ENCODE measurements around the gene CHTOP.

Gene CHTOP

DNA sequence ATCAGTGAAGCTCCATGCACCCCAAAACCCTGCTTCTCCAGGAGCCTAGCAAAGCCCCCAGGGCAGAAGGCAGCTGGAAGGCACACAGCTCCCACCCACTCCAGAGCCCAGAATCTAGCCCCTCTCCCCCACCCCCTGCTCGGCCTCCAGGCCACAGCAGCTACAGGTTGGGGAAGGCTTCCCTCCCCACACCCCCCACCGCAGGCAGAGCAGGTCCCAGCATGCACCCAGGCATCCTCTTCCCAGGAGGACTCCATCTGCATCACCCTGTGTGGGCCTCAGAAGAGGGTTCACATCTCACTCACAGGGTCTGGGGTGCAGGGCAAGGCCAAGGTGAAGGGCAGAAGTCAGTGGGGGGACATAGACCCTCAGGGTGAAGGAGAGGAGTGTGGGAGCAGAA is 18.5 kb upstream of the CHTOP start:
- Histone ChIP-seq H2BK15ac (ENCODE audit: low read depth, poor library complexity, severe bottlenecking) (no peak overlapping the region), H3K23ac (ENCODE audit: low read length in 2 of 2) (no peak overlapping the region), H4K8ac (ENCODE audit: low read length) (peak overlapping the region; percentile 12), H3K4me3 (ENCODE audit: insufficient read depth in 1 of 2, low read depth in 1 of 2, low read length in 2 of 2) (no peak overlapping the region), H3K9me3 (ENCODE audit: control insufficient read depth, low read length) (peaks cover 5% of the 10 kb centered on the region), H3K9ac (ENCODE audit: low read length) (no peak overlapping the region), H3K4me1 (ENCODE audit: control insufficient read depth, insufficient read depth, low read depth, low read length) (peaks cover 28% of the 10 kb centered on the region), H3K79me1 (replicated peaks; ENCODE audit: low read length, poor library complexity, severe bottlenecking) (no peaks in the 10 kb centered on the region), H2AK5ac (ENCODE audit: low read length, severe bottlenecking) (peak overlapping the region; percentile 56), H3K27me3 (ENCODE audit: control insufficient read depth in 1 of 2, insufficient read depth in 1 of 2, low read length in 2 of 2) (no peaks in the 10 kb centered on the region), H3K36me3 (ENCODE audit: control insufficient read depth in 1 of 2, insufficient read depth in 2 of 2, low read depth in 1 of 2, low read length in 2 of 2) (peaks cover 19 to 26% of the 10 kb centered on the region in 2 experiments), H3K14ac (ENCODE audit: low read length in 2 of 2) (no peak overlapping the region), H3K18ac (ENCODE audit: low read depth in 1 of 2, low read length in 2 of 2) (no peak overlapping the region), H3K4me2 (ENCODE audit: low read length, poor library complexity, severe bottlenecking) (no peak overlapping the region), H4K91ac (ENCODE audit: low read length) (peak overlapping the region; percentile 18), H2BK120ac (ENCODE audit: low read depth, low read length) (no peak overlapping the region), H2BK5ac (ENCODE audit: low read depth, low read length, poor library complexity, severe bottlenecking) (no peak overlapping the region), H2BK12ac (ENCODE audit: low read length in 2 of 2) (peak overlapping the region; percentile 12 to 49), H3K4ac (ENCODE audit: low read depth in 1 of 2, low read length in 2 of 2) (no peak overlapping the region), H3K27ac (ENCODE audit: low read length, poor library complexity, severe bottlenecking) (no peak overlapping the region), H2AFZ (ENCODE audit: low read depth, low read length) (no peak overlapping the region)
- DNase-seq, result no peak
- 90% methylated on average over 1 of the region's 2 CpGs for whole genome bisulfite sequencing

DNA sequence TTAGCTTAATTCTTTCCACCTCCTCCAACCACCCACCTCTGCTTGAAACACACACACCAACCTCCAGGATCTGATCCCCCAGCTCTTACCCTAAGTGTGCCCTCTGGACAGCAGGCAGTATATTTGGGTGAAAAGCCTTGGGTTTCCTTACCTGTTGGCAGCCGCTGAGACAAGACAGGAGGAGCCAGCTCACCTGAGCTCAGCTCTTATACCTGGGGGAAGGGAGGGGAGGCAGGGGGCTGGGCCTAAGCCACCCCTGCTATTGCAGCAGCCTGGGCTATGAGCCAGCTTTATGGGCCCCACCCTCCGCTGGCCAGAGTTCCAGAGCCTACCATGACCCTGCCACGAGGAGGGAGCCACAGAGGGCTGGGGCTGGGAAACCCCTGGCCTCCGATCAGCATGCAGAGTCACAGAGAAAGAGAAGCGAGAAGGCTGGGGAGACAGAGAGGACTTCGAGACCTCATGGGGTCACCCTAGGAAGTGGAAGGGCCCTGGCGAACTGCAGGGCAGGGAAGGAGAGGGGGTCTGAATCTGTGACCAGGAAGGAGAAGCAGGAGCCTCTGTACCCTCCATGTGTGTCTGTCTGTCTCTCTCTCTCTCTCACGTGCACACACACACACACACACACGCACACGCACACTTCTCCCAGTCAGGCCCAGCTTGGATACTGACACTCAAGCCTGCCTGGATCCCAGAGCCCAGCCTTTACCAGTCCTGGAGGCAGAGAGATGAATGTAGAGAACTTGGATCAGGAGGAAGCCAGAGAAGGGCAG is 17.5 kb upstream of the CHTOP start, which contains the start of gene S100A14:
TSS of gene S100A14 (minus strand) at position 182 of the 773 bp plus-strand sequence. CDS start 467 bp downstream, outside the sequence.
- H3K23ac ChIP-seq (ENCODE audit: low read length in 2 of 2), result no peak within 1 kb of the TSS
- peak within 1 kb of the TSS; percentile 77 for H2AK5ac ChIP-seq (ENCODE audit: low read length, severe bottlenecking)
- peak within 1 kb of the TSS; percentile 15 to 65 for H3K4ac ChIP-seq (ENCODE audit: low read depth in 1 of 2, low read length in 2 of 2)
- H2BK5ac ChIP-seq (ENCODE audit: low read depth, low read length, poor library complexity, severe bottlenecking), result no peak within 1 kb of the TSS
- no peaks in the 10 kb centered on the region for H3K79me1 ChIP-seq (replicated peaks; ENCODE audit: low read length, poor library complexity, severe bottlenecking)
- DNase-seq, result no peak
- no peak within 1 kb of the TSS for H2BK120ac ChIP-seq (ENCODE audit: low read depth, low read length)
- peak within 1 kb of the TSS; percentile 46 for H3K9ac ChIP-seq (ENCODE audit: low read length)
- H3K9me3 ChIP-seq (ENCODE audit: control insufficient read depth, low read length), result peaks cover 5% of the 10 kb centered on the region
- H2BK15ac ChIP-seq (ENCODE audit: low read depth, poor library complexity, severe bottlenecking), result peak within 1 kb of the TSS; percentile 39
- H3K27ac ChIP-seq (ENCODE audit: low read length, poor library complexity, severe bottlenecking), result no peak within 1 kb of the TSS
- H4K91ac ChIP-seq (ENCODE audit: low read length), result peak within 1 kb of the TSS; percentile 63
- no peak within 1 kb of the TSS for H2AFZ ChIP-seq (ENCODE audit: low read depth, low read length)
- 81% methylated on average over 4 of the region's 10 CpGs for WGBS
- peak within 1 kb of the TSS; percentile 16 to 71 for H3K18ac ChIP-seq (ENCODE audit: low read depth in 1 of 2, low read length in 2 of 2)
- H3K27me3 ChIP-seq (ENCODE audit: control insufficient read depth in 1 of 2, insufficient read depth in 1 of 2, low read length in 2 of 2), result no peaks in the 10 kb centered on the region
- peak within 1 kb of the TSS; percentile 49 to 50 for H2BK12ac ChIP-seq (ENCODE audit: low read length in 2 of 2)
- peaks cover 20% of the 10 kb centered on the region for H3K4me1 ChIP-seq (ENCODE audit: control insufficient read depth, insufficient read depth, low read depth, low read length)
- H4K8ac ChIP-seq (ENCODE audit: low read length), result peak within 1 kb of the TSS; percentile 50
- no peak within 1 kb of the TSS for H3K4me3 ChIP-seq (ENCODE audit: insufficient read depth in 1 of 2, low read depth in 1 of 2, low read length in 2 of 2)
- H3K4me2 ChIP-seq (ENCODE audit: low read length, poor library complexity, severe bottlenecking), result no peak within 1 kb of the TSS
- peaks cover 19 to 34% of the 10 kb centered on the region in 2 experiments for H3K36me3 ChIP-seq (ENCODE audit: control insufficient read depth in 1 of 2, insufficient read depth in 2 of 2, low read depth in 1 of 2, low read length in 2 of 2)
- H3K14ac ChIP-seq (ENCODE audit: low read length in 2 of 2), result peak within 1 kb of the TSS in 1 of 2 experiments; percentile 69

DNA sequence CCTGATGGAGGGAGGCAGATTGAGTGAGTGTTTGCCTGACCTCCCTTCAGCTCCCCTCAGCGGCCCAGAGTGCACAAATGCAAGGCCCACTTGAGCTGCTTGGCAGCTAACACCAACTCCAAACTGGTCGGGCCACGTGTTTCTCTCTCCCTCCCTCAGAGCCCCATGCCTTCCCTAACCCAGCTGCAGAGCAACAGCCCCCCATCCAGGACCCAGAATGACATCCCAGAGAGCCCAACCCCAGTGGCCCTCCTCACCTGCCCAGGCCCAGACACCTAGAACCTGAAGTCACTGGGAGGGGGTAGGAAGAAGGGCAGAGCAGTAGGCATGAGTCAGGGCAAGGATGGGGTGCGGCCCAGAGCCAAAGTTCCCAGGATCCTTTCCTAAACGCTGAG is 17.0 kb upstream of the CHTOP start:
- Histone ChIP-seq H4K8ac (ENCODE audit: low read length) (peak overlapping the region; percentile 50), H3K18ac (ENCODE audit: low read depth in 1 of 2, low read length in 2 of 2) (peak overlapping the region; percentile 16 to 71)
- WGBS, result 88% methylated on average over 5 of the region's 5 CpGs

DNA sequence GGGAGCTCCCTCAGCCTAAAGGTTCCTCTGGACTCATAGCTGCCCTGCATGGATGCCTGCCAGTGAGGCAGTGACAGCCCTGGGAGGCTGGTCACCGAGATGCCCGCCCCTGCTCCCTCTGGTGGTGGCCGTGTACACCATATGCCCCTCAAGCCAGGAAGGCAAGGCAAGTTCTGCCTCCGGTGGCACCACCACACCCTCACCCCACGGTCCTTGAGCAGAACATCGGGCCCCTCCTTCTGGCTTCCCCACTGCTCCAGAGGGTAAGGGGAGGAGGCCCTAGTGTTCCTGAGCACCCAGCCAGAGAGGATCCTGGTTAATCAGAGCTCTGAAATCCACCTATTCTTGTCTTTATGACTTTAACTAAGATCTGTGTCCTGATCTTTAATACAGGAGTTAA is 16.2 kb upstream of the CHTOP start:
- H3K79me1 ChIP-seq (replicated peaks; ENCODE audit: low read length, poor library complexity, severe bottlenecking), result peaks cover 3% of the 10 kb centered on the region
- no peak overlapping the region for H4K91ac ChIP-seq (ENCODE audit: low read length)
- H2BK12ac ChIP-seq (ENCODE audit: low read length in 2 of 2), result no peak overlapping the region
- peak overlapping the region in 1 of 2 experiments; percentile 5 for H3K18ac ChIP-seq (ENCODE audit: low read depth in 1 of 2, low read length in 2 of 2)
- H3K4me3 ChIP-seq (ENCODE audit: insufficient read depth in 1 of 2, low read depth in 1 of 2, low read length in 2 of 2), result no peak overlapping the region
- no peaks in the 10 kb centered on the region for H3K27me3 ChIP-seq (ENCODE audit: control insufficient read depth in 1 of 2, insufficient read depth in 1 of 2, low read length in 2 of 2)
- H2BK5ac ChIP-seq (ENCODE audit: low read depth, low read length, poor library complexity, severe bottlenecking), result no peak overlapping the region
- no peak overlapping the region for H3K27ac ChIP-seq (ENCODE audit: low read length, poor library complexity, severe bottlenecking)
- H2AFZ ChIP-seq (ENCODE audit: low read depth, low read length), result no peak overlapping the region
- no peak overlapping the region for H2BK15ac ChIP-seq (ENCODE audit: low read depth, poor library complexity, severe bottlenecking)
- WGBS, result 13% methylated on average over 6 of the region's 6 CpGs
- H3K9me3 ChIP-seq (ENCODE audit: control insufficient read depth, low read length), result peaks cover 5% of the 10 kb centered on the region
- H2AK5ac ChIP-seq (ENCODE audit: low read length, severe bottlenecking), result no peak overlapping the region
- peaks cover 20% of the 10 kb centered on the region for H3K4me1 ChIP-seq (ENCODE audit: control insufficient read depth, insufficient read depth, low read depth, low read length)
- peak overlapping the region; percentile 11 for H2BK120ac ChIP-seq (ENCODE audit: low read depth, low read length)
- H4K8ac ChIP-seq (ENCODE audit: low read length), result peak overlapping the region; percentile 50
- peak overlapping the region; percentile 47 for H3K9ac ChIP-seq (ENCODE audit: low read length)
- H3K36me3 ChIP-seq (ENCODE audit: control insufficient read depth in 1 of 2, insufficient read depth in 2 of 2, low read depth in 1 of 2, low read length in 2 of 2), result peaks cover 24 to 45% of the 10 kb centered on the region in 2 experiments
- no peak overlapping the region for H3K23ac ChIP-seq (ENCODE audit: low read length in 2 of 2)
- peak; percentile 70 for DNase-seq
- H3K4me2 ChIP-seq (ENCODE audit: low read length, poor library complexity, severe bottlenecking), result no peak overlapping the region
- no peak overlapping the region for H3K14ac ChIP-seq (ENCODE audit: low read length in 2 of 2)
- peak overlapping the region; percentile 15 to 65 for H3K4ac ChIP-seq (ENCODE audit: low read depth in 1 of 2, low read length in 2 of 2)

More for the DNA sequence above, 17.0 kb upstream of the CHTOP start:
- H3K36me3 ChIP-seq (ENCODE audit: control insufficient read depth in 1 of 2, insufficient read depth in 2 of 2, low read depth in 1 of 2, low read length in 2 of 2), result peaks cover 19 to 37% of the 10 kb centered on the region in 2 experiments
- peak overlapping the region; percentile 15 to 65 for H3K4ac ChIP-seq (ENCODE audit: low read depth in 1 of 2, low read length in 2 of 2)
- no peaks in the 10 kb centered on the region for H3K27me3 ChIP-seq (ENCODE audit: control insufficient read depth in 1 of 2, insufficient read depth in 1 of 2, low read length in 2 of 2)
- no peaks in the 10 kb centered on the region for H3K79me1 ChIP-seq (replicated peaks; ENCODE audit: low read length, poor library complexity, severe bottlenecking)
- H2BK15ac ChIP-seq (ENCODE audit: low read depth, poor library complexity, severe bottlenecking), result peak overlapping the region; percentile 39
- peak overlapping the region; percentile 77 for H2AK5ac ChIP-seq (ENCODE audit: low read length, severe bottlenecking)
- no peak overlapping the region for H3K23ac ChIP-seq (ENCODE audit: low read length in 2 of 2)
- H2AFZ ChIP-seq (ENCODE audit: low read depth, low read length), result no peak overlapping the region
- H3K4me3 ChIP-seq (ENCODE audit: insufficient read depth in 1 of 2, low read depth in 1 of 2, low read length in 2 of 2), result no peak overlapping the region
- DNase-seq, result no peak
- H3K4me1 ChIP-seq (ENCODE audit: control insufficient read depth, insufficient read depth, low read depth, low read length), result peaks cover 20% of the 10 kb centered on the region
- H4K91ac ChIP-seq (ENCODE audit: low read length), result peak overlapping the region; percentile 63
- peak overlapping the region in 1 of 2 experiments; percentile 69 for H3K14ac ChIP-seq (ENCODE audit: low read length in 2 of 2)
- no peak overlapping the region for H3K27ac ChIP-seq (ENCODE audit: low read length, poor library complexity, severe bottlenecking)
- no peak overlapping the region for H3K4me2 ChIP-seq (ENCODE audit: low read length, poor library complexity, severe bottlenecking)
- H2BK5ac ChIP-seq (ENCODE audit: low read depth, low read length, poor library complexity, severe bottlenecking), result no peak overlapping the region
- peak overlapping the region; percentile 46 for H3K9ac ChIP-seq (ENCODE audit: low read length)
- peaks cover 5% of the 10 kb centered on the region for H3K9me3 ChIP-seq (ENCODE audit: control insufficient read depth, low read length)
- H2BK12ac ChIP-seq (ENCODE audit: low read length in 2 of 2), result peak overlapping the region; percentile 29 to 50
- H2BK120ac ChIP-seq (ENCODE audit: low read depth, low read length), result no peak overlapping the region

All from mesenchymal stem cell (in vitro differentiated cells and primary cell).